Measurements from ENCODE around the gene STRN4. TPM values are rescaled to one million over a fixed set of nuclear protein-coding genes. Genes with fewer than 3 reads are reported as not detected.
A peak's percentile ranks its signal among the peaks of the same experiment; 100 is the strongest.

Gene STRN4
- total and polyA plus RNA-seq, 2 donors (not counting 3 experiments of a cell fraction or from before 2014, with no cell fraction given) = 116 to 144 TPM

DNA sequence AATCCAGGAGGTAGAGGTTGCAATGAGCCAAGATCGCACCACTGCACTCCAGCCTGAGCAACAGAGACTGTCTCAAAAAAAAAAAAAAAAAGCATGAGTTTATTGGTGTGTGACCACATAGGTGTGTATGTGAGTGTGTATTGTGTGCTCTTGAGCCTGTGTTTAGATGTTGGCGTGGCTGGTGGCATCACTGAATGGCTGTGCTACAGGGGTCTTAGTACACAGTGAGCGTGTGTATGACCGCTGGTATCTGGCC, 39.7 kb upstream of the STRN4 start:
- no peak for TF ChIP-seq FOS (IDR thresholded peaks at IDR 0.05; ENCODE audit: borderline replicate concordance, insufficient read depth, low read length)
- TF ChIP-seq POLR2A (IDR thresholded peaks at IDR 0.05; ENCODE audit: low read depth, low read length) = no peak
- no peak for TF ChIP-seq GATA2 (IDR thresholded peaks at IDR 0.05; ENCODE audit: insufficient read depth, insufficient read length, low read depth, low read length)
- no peak for TF ChIP-seq EZH2 (IDR thresholded peaks at IDR 0.05; ENCODE audit: borderline replicate concordance, low read depth, low read length, severe bottlenecking)
- TF ChIP-seq, protein P1, sequence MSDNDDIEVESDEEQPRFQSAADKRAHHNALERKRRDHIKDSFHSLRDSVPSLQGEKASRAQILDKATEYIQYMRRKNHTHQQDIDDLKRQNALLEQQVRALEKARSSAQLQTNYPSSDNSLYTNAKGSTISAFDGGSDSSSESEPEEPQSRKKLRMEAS (IDR thresholded peaks at IDR 0.05; ENCODE audit: insufficient read depth, insufficient read length) = no peak
- TF ChIP-seq MYC (IDR thresholded peaks at IDR 0.05; ENCODE audit: low read depth, low read length) = no peak
- TF ChIP-seq POLR2AphosphoS5 (IDR thresholded peaks at IDR 0.05; ENCODE audit: insufficient read depth, low read depth, low read length) = no peak
- TF ChIP-seq JUN (IDR thresholded peaks at IDR 0.05; ENCODE audit: borderline replicate concordance, insufficient read depth, insufficient read length, low read depth) = no peak
- TF ChIP-seq, protein P2, sequence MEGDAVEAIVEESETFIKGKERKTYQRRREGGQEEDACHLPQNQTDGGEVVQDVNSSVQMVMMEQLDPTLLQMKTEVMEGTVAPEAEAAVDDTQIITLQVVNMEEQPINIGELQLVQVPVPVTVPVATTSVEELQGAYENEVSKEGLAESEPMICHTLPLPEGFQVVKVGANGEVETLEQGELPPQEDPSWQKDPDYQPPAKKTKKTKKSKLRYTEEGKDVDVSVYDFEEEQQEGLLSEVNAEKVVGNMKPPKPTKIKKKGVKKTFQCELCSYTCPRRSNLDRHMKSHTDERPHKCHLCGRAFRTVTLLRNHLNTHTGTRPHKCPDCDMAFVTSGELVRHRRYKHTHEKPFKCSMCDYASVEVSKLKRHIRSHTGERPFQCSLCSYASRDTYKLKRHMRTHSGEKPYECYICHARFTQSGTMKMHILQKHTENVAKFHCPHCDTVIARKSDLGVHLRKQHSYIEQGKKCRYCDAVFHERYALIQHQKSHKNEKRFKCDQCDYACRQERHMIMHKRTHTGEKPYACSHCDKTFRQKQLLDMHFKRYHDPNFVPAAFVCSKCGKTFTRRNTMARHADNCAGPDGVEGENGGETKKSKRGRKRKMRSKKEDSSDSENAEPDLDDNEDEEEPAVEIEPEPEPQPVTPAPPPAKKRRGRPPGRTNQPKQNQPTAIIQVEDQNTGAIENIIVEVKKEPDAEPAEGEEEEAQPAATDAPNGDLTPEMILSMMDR (IDR thresholded peaks at IDR 0.05; ENCODE audit: extremely low read depth in 1 of 2, insufficient read depth in 1 of 2, low read depth in 1 of 2, low read length in 2 of 2) = no peak
- intact Hi-C loops (cut with micrococcal nuclease) (loop anchor here (1.0 to 5.0 kb wide), 4 partner anchors 31 to 471 kb away; partner anchors contain the start of gene CCDC9), dilution Hi-C loops (cut with MboI; ENCODE audit: extremely low pct_ligation_motif_present, low sequenced_read_pairs) (no loop called here)
- H3K27me3 ChIP-seq (ENCODE audit: control insufficient read depth in 2 of 2, insufficient read depth in 2 of 2, low read length in 2 of 2) = no peaks in the 10 kb centered on the region
- ChIA-PET CTCF (interaction anchor here (1.8 to 6.7 kb wide), 4 partner anchors 16 to 55 kb away, joined by 5 to 63 read pairs (median 14); no protein-coding TSS in a partner anchor), POLR2A (interaction anchor here (0.9 kb wide), 1 partner anchor 27 kb away, joined by 5 read pairs; no protein-coding TSS in a partner anchor)
- H3K36me3 ChIP-seq (ENCODE audit: control insufficient read depth in 2 of 2, extremely low read depth in 1 of 2, insufficient read depth in 2 of 2, low read length in 2 of 2) = peaks cover 12 to 16% of the 10 kb centered on the region in 2 experiments
- H2AFZ ChIP-seq (ENCODE audit: low read depth, low read length) = no peak overlapping the region
- no peak for DNase-seq (ENCODE audit: low read depth, low spot score)
- H3K4me2 ChIP-seq (ENCODE audit: insufficient read depth, low read length) = peak overlapping the region; percentile 69
- peak overlapping the region in 2 of 3 experiments; percentile 60 to 89 for H3K4me3 ChIP-seq (replicated peaks in 1 of 3; ENCODE audit: insufficient read depth in 1 of 3, low read depth in 1 of 3, low read length in 3 of 3)
- H3K4me1 ChIP-seq (ENCODE audit: control insufficient read depth, extremely low read depth, insufficient read depth, low read length) = peaks cover 34% of the 10 kb centered on the region
- H3K27ac ChIP-seq (ENCODE audit: insufficient read depth, low read depth, low read length) = peak overlapping the region; percentile 98
- H3K9me1 ChIP-seq (replicated peaks; ENCODE audit: control insufficient read depth, extremely low read depth, insufficient read depth, low read length) = no peaks in the 10 kb centered on the region
- H3K9me3 ChIP-seq (replicated peaks; ENCODE audit: control insufficient read depth, insufficient read depth, low read length) = no peaks in the 10 kb centered on the region
- FAIRE-seq = no peak
- peaks cover 63% of the 10 kb centered on the region for H3K79me2 ChIP-seq (ENCODE audit: control insufficient read depth, insufficient read depth, low read length)
- peak overlapping the region; percentile 94 for H3K9ac ChIP-seq (replicated peaks; ENCODE audit: extremely low read depth, insufficient read depth, low read length)
- peaks cover 4% of the 10 kb centered on the region for H4K20me1 ChIP-seq (replicated peaks; ENCODE audit: control insufficient read depth, extremely low read depth, insufficient read depth, low read length)
- BruUV-seq (replicated peaks) = no TSS peak
